GM21526 (cell line): ENCODE results near the gene UBE2R2.
"Not testable (repeated sequence)": the region's sequence is repeated elsewhere in the genome, so short reads cannot be mapped to it uniquely, and the experiment has no call there.

Source experiments
- ATAC-seq: cut with Tn5 transposase; IDR thresholded peaks from one replicate; pipeline ENCODE4 v1.9.1; 2021; ENCODE audit warnings: moderate library complexity; ENCODE audit not compliant: unreplicated experiment, low FRiP score

UBE2R2 gene

GRCh38 chr9:33816327-33817252, at the start of gene UBE2R2:
Gene UBE2R2, plus strand, starts transcription at chr9:33817160. Its CDS starts 598 bp downstream, at chr9:33817758.
- ATAC-seq = peak; percentile 58

- ATAC-seq = not testable (repeated sequence)
Observed at GRCh38 chr9:33770156-33770880, 46.6 kb upstream of the UBE2R2 start.

- not testable (repeated sequence) for ATAC-seq
Observed at GRCh38 chr9:33773135-33773534, 43.8 kb upstream of the UBE2R2 start.

- not testable (repeated sequence) for ATAC-seq
Observed at GRCh38 chr9:33774074-33774659, 42.8 kb upstream of the UBE2R2 start.

- ATAC-seq = no peak
Observed at GRCh38 chr9:33776578-33776977, 40.4 kb upstream of the UBE2R2 start.

GRCh38 chr9:33778700-33779351, 38.1 kb upstream of the UBE2R2 start:
- peak; percentile 77 for ATAC-seq

- no peak for ATAC-seq
Observed at GRCh38 chr9:33780276-33780675, 36.7 kb upstream of the UBE2R2 start.

- no peak for ATAC-seq
Observed at GRCh38 chr9:33781736-33782135, 35.2 kb upstream of the UBE2R2 start.

GRCh38 chr9:33782395-33783152, 34.4 kb upstream of the UBE2R2 start:
- no peak for ATAC-seq

- ATAC-seq = no peak
Observed at GRCh38 chr9:33785914-33786313, 31.0 kb upstream of the UBE2R2 start.

GRCh38 chr9:33786681-33787080, 30.3 kb upstream of the UBE2R2 start:
- ATAC-seq = no peak

GRCh38 chr9:33787839-33788238, 29.1 kb upstream of the UBE2R2 start:
- ATAC-seq = no peak

GRCh38 chr9:33789429-33789828, 27.5 kb upstream of the UBE2R2 start:
- ATAC-seq = not testable (repeated sequence)

- ATAC-seq = no peak
Observed at GRCh38 chr9:33791117-33791516, 25.8 kb upstream of the UBE2R2 start.

GRCh38 chr9:33793496-33793895, 23.5 kb upstream of the UBE2R2 start:
- ATAC-seq = not testable (repeated sequence)

- no peak for ATAC-seq
Observed at GRCh38 chr9:33794560-33794959, 22.4 kb upstream of the UBE2R2 start.

GRCh38 chr9:33795281-33795680, 21.7 kb upstream of the UBE2R2 start, which contains the start of gene PRSS3:
Gene PRSS3, plus strand, starts transcription at chr9:33795561. Its CDS starts 13 bp downstream, at chr9:33795574.
- ATAC-seq = no peak

GRCh38 chr9:33795819-33796218, 21.1 kb upstream of the UBE2R2 start:
- ATAC-seq = no peak

- ATAC-seq = not testable (repeated sequence)
Observed at GRCh38 chr9:33796679-33797078, 20.3 kb upstream of the UBE2R2 start.

- no peak for ATAC-seq
Observed at GRCh38 chr9:33797837-33798236, 19.1 kb upstream of the UBE2R2 start.
